ENCODE data around the gene ETFDH.
"Not testable (repeated sequence)": the region's sequence is repeated elsewhere in the genome, so short reads cannot be mapped to it uniquely, and the experiment has no call there.

ETFDH gene

DNA sequence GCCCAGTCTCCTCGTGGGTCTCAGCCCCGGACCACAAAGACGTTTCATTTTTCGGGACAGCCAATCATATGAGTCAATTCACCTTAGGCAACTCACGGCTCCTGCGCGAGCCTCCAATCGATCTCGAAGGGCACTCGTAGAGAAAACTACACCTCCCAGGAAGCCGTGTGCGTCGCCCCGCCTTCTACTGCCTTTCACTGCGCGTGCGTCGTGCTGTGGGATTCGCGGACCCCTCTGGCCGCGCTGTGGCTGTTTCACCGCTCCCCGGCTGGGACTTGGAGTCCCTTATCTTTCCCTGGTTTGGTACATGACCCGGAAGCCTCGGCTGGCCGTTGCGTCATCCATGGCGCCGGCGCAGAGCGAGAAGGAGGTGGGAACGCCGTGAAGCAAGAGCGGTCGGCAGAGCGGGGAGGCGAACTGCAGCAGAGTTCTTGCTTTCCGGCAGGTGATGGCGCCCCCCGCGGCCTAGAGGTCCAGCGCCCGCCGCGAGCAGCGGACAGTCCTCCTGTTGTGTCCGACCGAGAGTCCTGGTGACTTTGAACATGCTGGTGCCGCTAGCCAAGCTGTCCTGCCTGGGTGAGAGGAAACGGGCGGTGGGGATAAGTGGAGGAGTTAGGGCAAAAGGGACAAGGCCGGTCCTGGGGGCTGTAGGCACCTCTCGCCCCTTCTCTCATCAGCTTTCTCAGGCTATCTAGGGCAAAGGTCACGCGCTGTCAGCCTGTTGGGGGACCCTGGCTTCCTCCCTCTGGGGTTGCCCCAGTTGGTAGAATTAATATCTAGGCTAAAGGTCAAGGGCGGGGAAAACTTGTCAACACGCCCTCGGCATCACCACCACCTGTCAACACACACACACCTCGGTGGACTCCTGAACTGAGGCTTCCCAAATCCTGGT lies at the start of gene ETFDH:
Gene ETFDH (plus strand): TSS at position 382 of the 892 bp plus-strand sequence. CDS start 161 bp downstream, at position 543.
- peak; percentile 90 for DNase-seq

GRCh38 chr4:158624889-158625478 lies 47.1 kb upstream of the ETFDH start:
- no peak for DNase-seq

DNA sequence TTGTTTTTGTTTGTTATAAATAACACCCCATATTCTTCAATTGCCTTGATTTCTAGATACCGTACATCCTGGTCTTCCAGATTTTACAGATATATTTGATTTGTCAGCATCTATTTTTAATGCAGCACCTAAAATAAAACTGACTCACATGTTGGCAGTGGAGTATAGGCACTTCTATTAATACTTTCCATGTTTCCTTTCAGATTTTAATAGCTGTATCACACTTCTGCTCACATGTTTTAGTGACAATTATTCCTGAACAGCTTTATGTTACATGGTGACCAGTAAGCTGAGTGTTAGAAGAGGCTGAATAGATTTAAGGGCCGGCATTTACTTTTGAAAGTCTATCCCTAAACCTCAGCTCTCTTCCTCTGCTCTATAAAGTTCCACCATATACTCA lies 46.6 kb upstream of the ETFDH start:
- DNase-seq, result no peak

- DNase-seq, result no peak
Measured at GRCh38 chr4:158630893-158631292, 41.2 kb upstream of the ETFDH start.

DNA sequence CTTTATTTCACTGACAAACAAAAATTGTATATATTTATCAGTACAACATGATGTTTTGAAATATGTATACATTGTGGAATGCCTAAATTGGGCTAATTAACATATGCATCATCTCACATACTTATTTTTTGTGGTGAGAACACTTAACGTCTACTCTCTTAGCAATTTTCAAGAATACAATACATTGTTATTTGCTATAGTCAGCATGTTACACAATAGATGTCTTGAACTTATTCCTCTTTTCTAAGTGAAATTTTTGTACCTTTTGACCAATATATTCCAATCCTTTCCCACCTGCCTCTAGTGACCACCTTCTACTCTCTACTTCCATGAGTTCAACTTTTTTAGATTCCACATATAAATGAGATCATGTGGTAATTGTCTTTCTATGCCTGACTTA lies 35.5 kb upstream of the ETFDH start:
- no peak for DNase-seq

- DNase-seq, result no peak
Measured at GRCh38 chr4:158644356-158644755, 27.7 kb upstream of the ETFDH start.

DNA sequence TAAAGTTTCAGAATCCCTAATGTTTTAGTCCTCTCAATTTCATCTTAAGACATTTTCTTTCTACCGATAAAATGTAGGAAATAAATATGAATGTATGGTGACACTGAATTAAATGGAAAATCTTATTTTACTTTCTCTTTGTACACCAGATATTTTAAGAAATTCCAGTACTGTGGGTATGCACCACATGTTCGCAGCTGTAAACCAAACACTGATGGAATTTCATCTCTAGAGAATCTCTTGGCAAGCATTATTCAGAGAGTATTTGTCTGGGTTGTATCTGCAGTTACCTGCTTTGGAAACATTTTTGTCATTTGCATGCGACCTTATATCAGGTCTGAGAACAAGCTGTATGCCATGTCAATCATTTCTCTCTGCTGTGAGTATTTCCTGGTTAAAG lies 27.3 kb upstream of the ETFDH start:
- no peak for DNase-seq

- DNase-seq, result no peak
Measured at GRCh38 chr4:158649111-158649680, 22.9 kb upstream of the ETFDH start.

DNA sequence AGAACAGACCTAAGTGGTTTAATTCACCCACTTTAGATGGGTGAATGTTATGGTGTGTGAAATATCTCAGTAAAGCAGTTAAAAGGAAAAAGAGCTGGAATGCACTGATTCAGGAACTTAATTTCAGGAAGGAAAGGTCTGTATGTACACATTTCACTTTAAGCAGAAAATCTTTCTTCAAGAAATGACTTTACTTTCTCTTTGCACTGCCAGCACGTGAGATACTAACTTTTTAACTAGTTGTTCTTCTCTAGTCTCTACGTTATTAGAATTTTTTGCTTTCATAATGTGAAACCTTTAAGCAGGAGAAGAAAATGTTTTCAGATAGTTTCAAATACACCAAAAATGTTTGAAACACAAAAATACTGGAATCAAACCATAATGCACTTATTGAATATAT lies 19.2 kb upstream of the ETFDH start:
- DNase-seq, result no peak

DNA sequence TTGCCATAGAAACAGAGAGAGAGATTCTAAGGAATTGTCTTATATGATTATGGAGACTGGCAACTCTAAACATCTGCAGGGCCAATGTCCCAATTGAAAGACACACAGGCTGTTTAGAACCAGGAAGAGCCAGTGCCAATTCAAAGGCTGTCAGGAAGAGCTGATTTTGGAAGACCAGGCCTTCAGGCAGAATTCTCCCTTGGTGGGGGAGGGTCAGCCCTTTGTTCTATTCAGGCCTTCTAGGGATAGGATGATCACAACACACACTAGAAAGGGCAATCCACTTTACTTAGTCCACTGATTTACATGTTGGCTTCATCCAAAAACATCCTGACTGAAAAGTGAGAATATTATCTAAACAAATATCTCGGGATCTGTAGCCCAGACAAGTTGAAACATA lies 15.7 kb upstream of the ETFDH start:
- DNase-seq, result no peak

DNA sequence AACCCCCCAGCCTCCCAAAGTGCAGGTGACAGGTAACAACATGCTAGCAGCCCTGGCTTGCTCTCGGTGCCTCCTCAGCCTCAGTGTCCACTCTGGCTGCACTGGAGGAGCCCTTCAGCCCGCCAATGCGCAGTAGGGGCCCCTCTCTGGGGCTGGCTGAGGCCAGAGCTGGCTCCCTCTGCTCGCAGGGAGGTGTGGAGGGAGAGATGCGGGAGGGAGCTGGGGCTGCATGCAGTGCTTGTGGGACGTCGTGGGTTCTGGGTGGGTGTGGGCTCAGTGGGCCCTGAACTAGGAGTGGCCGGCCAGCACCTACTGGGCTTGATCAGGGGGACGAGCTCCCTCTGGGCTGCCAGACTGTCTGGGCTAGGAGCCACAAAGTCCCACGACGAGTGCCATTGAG lies 14.8 kb upstream of the ETFDH start:
- no peak for DNase-seq

- not testable (repeated sequence) for DNase-seq
Measured at GRCh38 chr4:158663255-158663654, 8.8 kb upstream of the ETFDH start.

DNA sequence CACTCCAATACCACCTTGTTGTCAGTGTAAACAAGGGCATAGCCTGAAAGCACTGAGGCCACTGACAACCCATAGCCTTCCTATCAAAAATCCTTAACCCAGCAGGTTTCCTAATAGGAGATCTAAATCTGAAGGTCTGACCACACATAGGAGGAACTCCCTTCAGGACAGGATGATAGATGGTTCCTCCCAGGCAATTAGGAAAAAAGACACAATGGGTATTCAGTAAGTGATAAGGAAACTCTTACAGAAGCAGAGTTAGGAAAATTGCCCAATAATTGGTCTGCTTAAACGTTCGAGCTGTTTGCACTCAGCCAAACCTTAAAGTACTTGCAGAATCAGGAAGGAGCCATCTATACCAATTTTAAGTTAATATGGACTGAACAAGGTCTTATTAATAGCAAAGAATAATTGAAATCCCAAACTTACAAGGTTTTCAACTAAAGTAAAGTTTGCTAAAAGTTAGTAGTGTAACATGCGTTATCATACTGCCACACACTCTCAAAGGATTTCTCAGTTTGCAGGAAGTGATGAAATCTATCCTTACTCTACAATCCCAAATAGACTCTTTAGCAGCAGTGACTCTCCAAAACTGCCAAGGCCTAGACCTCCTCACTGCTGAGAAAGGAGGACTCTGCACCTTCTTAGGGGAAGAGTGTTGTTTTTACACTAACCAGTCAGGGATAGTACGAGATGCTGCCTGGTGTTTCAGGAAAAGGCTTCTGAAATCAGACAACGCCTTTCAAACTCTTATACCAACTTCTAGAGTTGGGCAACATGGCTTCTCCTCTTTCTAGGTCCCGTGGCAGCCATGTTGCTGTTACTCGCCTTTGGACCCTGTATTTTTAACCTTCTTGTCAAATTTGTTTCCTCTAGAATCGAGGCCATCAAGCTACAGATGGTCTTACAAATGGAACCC lies 8.1 kb upstream of the ETFDH start:
- DNase-seq, result not testable (repeated sequence)

DNA sequence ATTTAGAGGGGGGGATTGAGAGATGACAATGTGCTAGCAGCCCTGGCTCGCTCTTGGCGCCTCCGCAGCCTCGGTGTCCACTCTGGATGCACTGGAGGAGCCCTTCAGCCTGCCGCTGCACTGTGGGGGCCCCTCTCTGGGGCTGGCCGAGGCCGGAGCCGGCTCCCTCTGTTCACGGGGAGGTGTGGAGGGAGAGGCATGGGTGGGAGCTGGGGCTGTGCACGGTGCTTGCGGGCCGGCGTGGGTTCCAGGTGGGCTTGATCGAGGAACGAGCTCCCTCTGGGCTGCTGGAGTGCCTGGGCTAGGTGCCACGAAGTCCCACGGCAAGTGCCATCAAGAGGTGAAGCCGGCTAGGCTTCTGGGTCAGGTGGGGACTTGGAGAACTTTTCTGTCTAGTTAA lies 7.3 kb upstream of the ETFDH start:
- no peak for DNase-seq

DNA sequence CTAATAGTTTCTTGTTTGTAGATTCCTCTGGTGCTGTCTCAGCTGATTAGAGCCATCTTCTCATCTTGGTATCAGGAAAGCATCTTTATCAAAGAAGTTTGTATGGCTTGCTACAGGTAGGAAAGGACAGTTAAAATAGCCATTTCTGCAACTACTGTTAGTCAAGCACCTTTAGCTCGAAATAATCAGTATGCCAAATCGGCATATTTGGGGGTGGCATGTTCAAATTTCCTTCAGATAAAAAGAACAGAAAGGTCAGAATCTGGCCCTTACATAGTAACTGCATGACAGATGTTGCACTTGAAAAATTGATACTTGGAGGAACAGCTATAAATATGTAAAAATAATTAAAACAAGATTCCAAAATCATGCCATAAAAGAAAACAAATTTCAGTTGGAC lies 5.2 kb upstream of the ETFDH start:
- no peak for DNase-seq

DNA sequence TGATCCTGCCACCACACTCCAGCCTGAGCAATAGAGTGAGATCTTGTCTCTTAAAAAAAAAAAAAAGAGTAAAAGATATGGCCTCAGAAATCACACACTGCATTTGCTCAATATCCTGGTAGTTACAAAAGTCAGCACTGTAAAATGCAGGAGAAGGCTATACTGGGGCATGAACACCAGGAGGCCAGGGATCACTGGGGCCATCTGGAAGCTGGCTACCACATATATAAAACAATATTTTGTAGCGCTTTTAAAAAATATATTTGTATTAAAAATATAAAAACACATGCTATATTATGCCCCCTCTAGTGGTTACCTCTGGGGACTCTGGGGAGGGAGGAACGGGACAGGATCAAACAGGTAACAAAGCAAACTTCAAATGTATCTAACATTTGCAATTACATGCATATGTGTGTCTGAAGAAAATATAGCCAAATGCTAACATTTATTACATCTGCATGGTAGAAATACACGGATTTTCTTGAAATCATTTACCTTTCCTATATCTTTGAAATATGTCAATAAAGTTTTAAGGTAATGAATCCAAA lies 4.4 kb upstream of the ETFDH start:
- no peak for DNase-seq

DNA sequence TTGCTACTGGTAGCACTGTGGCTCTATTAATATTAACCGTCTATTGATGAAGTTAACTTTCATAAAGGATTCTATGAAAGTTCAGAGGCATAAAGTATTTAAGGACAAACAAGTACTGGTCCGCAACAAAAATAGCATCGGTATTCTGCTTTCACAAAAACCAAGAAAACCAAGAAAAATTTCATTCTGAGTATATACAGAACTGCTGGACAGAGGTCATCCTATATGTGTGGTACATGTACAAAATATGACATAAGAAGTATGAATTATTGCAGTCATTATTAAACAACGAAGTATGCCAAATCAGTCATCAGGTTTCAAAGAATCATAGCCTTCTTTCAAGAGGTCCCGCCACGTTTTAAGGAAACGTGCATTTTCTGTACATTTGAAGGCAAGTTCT lies 2.8 kb upstream of the ETFDH start:
- DNase-seq, result no peak

DNA sequence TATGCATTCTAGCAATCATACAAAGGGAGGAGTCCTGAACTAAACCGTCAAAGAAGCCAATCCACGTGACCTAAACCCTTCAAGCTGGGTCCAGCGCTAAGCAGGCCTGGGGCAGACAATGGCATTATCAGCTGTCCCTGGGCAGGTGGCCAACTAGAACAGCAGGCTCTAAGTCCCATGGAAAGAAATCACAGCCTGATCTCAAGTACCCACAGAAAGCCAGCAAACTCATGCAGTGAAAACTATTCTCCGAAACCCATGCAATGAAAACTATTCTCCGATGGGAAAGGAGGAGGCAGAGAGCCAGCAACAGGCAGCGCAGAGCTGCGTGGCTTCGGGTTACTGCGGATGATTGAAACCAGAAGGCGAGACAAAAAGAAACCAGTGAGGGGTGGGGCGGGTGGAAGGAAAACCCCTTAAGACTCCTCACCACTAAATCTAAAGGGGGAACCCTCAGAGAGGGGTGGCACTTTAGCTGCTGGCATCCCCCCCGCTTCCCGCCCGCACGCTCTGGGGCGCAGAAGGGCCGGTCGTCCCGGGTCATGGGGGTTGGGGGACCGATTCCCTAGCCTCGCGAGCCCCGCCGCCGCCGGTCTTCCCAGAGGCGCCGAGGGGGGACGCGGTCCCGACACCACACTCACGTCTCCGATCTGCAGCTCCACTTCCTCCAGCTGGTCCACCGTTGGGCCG lies 976 bp upstream of the ETFDH start:
- peak; percentile 54 for DNase-seq

- no peak for DNase-seq
Measured at GRCh38 chr4:158671665-158671914, 506 bp upstream of the ETFDH start, which contains the start of gene C4orf46. TSS of gene C4orf46 (minus strand) at chr4:158671887. CDS start at chr4:158671801, 86 bp downstream.

GRCh38 chr4:158673633-158674032 lies 1.5 kb downstream of the ETFDH start:
- DNase-seq, result no peak

- DNase-seq, result no peak
Measured at GRCh38 chr4:158676076-158676475, 4.0 kb downstream of the ETFDH start.

DNA sequence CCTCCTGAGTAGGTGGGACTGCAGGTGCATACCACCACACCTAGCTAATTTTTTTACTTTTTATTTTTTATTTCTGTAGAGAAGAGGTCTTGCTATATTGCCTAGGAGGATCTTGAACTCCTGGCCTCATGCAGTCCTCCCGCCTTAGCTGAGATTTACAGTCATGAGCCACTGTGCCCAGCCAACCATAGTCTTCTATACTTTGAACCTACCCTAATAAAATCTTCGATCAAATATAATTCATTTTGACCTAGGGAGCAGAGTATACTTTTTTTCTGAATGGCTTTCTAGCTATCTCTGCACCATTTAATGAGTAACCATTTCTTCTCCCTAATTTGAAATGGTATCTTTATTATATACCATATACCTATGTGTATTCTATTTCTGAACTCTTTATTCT lies 6.7 kb downstream of the ETFDH start:
- DNase-seq, result no peak
